ENCODE data around the gene DNASE1L3. TPM values are rescaled to one million over a fixed set of nuclear protein-coding genes. Genes with fewer than 3 reads are reported as not detected.
A peak's percentile ranks its signal among the peaks of the same experiment; 100 is the strongest.

The DNASE1L3 gene
- total RNA-seq, 1 donor from 2014 or later: 0.96 TPM

DNA sequence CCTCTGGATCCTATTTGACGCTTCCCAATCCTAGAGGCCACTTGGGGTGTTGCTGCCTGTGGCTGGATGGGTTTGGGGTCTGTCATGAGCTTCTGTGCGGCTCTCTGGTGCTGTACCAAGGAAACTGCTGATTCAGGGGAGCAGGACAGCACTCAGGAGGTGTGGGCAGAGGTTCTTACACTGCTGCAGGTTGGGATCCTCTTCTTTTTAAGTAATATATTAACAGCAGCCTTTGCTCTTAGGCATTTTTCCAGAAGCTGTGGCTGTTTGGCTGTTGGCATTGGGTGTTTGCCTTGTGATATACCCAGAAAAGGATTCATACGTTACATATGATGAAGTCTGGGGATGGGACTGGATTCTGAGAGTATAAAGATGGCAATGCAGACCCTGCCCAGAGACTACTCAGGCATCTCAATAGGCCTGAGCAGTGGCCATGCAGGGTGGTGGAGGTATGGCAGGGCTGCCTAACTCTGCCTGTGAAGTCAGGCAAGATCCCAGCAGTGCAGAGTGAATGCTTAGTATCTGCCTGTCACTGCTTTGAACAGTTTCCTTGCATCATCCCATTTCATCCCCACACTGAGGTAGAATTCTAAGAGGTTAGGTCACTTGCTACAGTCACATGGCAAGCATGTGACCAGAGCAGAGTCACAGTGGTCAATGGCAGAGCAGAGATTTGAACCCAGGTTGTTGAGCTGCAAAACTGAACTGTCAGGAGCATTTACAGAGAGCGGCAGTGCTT, 30.7 kb upstream of the DNASE1L3 start:
- TF ChIP-seq, protein P1, sequence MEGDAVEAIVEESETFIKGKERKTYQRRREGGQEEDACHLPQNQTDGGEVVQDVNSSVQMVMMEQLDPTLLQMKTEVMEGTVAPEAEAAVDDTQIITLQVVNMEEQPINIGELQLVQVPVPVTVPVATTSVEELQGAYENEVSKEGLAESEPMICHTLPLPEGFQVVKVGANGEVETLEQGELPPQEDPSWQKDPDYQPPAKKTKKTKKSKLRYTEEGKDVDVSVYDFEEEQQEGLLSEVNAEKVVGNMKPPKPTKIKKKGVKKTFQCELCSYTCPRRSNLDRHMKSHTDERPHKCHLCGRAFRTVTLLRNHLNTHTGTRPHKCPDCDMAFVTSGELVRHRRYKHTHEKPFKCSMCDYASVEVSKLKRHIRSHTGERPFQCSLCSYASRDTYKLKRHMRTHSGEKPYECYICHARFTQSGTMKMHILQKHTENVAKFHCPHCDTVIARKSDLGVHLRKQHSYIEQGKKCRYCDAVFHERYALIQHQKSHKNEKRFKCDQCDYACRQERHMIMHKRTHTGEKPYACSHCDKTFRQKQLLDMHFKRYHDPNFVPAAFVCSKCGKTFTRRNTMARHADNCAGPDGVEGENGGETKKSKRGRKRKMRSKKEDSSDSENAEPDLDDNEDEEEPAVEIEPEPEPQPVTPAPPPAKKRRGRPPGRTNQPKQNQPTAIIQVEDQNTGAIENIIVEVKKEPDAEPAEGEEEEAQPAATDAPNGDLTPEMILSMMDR (IDR thresholded peaks at IDR 0.05; ENCODE audit: partially characterized antibody, unreplicated experiment): no peak
- H3K4me1 Mint-ChIP-seq (ENCODE audit: low read depth, unreplicated experiment): peaks cover 20% of the 10 kb centered on the region
- H3K27ac Mint-ChIP-seq (ENCODE audit: unreplicated experiment): no peak overlapping the region
- peaks cover 4% of the 10 kb centered on the region for H3K27me3 Mint-ChIP-seq (ENCODE audit: unreplicated experiment)
- no peaks in the 10 kb centered on the region for H3K36me3 Mint-ChIP-seq (ENCODE audit: unreplicated experiment)
- H3K9me3 Mint-ChIP-seq (ENCODE audit: unreplicated experiment): peaks cover 3% of the 10 kb centered on the region
- no peak for DNase-seq
- peak overlapping the region; percentile 53 for H3K4me3 Mint-ChIP-seq (ENCODE audit: unreplicated experiment)

GRCh38 chr3:58238830-58239229, 28.1 kb upstream of the DNASE1L3 start:
- DNase-seq: no peak
- Mint-ChIP-seq H3K4me1 (ENCODE audit: low read depth, unreplicated experiment) (peaks cover 31% of the 10 kb centered on the region), H3K4me3 (ENCODE audit: unreplicated experiment) (peak overlapping the region; percentile 97), H3K9me3 (ENCODE audit: unreplicated experiment) (peaks cover 7% of the 10 kb centered on the region), H3K27ac (ENCODE audit: unreplicated experiment) (no peak overlapping the region), H3K36me3 (ENCODE audit: unreplicated experiment) (no peaks in the 10 kb centered on the region), H3K27me3 (ENCODE audit: unreplicated experiment) (peaks cover 6% of the 10 kb centered on the region)
- TF ChIP-seq, protein P1 (IDR thresholded peaks at IDR 0.05; ENCODE audit: partially characterized antibody, unreplicated experiment): no peak

DNA sequence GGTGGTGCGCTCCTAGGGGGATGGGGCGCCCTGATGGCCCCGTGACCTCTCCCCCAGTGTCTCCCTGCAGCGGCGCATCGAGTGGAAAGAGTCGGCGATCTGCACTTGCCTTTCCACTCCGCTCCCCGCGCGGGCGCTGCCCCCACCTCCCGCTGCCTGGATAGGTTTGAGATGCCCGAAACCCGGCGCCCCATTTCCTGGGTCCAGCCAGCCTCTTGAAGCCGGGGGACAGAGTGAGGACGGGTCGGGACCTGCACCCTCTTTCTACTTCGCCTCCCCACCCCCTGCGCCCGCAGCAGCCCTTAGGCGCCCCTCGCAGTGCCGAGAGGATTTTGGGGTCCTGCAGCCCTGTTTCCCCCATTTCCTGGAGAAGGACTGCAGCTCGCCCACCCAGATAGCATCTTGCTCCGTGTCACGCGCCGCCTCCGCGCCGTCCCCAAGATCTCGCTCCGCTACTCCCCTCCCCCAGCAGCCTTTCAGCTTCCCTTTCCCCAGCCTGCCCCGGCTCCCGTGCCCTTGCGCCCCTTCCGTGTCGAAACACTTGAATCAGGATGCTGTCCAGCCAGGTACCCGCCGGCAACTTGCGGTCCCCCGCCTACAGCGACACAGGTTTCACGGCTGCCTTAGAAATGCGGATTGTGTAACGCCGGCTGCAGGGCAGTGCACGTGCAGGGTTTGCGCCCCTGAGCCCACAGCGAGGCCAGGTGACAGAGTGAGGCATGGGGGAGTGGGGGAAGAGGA, 27.3 kb upstream of the DNASE1L3 start:
- no peaks in the 10 kb centered on the region for H3K36me3 Mint-ChIP-seq (ENCODE audit: unreplicated experiment)
- TF ChIP-seq, protein P1 (IDR thresholded peaks at IDR 0.05; ENCODE audit: partially characterized antibody, unreplicated experiment): no peak
- peaks cover 9% of the 10 kb centered on the region for H3K9me3 Mint-ChIP-seq (ENCODE audit: unreplicated experiment)
- H3K27me3 Mint-ChIP-seq (ENCODE audit: unreplicated experiment): peaks cover 9% of the 10 kb centered on the region
- H3K4me3 Mint-ChIP-seq (ENCODE audit: unreplicated experiment): peak overlapping the region; percentile 97
- H3K4me1 Mint-ChIP-seq (ENCODE audit: low read depth, unreplicated experiment): peaks cover 37% of the 10 kb centered on the region
- H3K27ac Mint-ChIP-seq (ENCODE audit: unreplicated experiment): peak overlapping the region; percentile 71
- peak; percentile 49 for DNase-seq

GRCh38 chr3:58237238-58237940, 26.6 kb upstream of the DNASE1L3 start, which contains the start of gene ABHD6:
Gene ABHD6, plus strand, starts transcription at chr3:58237792. Its CDS starts 18,795 bp downstream, at chr3:58256587.
- TF ChIP-seq, protein P1 (IDR thresholded peaks at IDR 0.05; ENCODE audit: partially characterized antibody, unreplicated experiment): no peak
- Mint-ChIP-seq H3K4me3 (ENCODE audit: unreplicated experiment) (peak within 1 kb of the TSS; percentile 97), H3K4me1 (ENCODE audit: low read depth, unreplicated experiment) (peaks cover 44% of the 10 kb centered on the region), H3K27me3 (ENCODE audit: unreplicated experiment) (peaks cover 10% of the 10 kb centered on the region), H3K36me3 (ENCODE audit: unreplicated experiment) (no peaks in the 10 kb centered on the region), H3K27ac (ENCODE audit: unreplicated experiment) (peak within 1 kb of the TSS; percentile 84), H3K9me3 (ENCODE audit: unreplicated experiment) (peaks cover 11% of the 10 kb centered on the region)
- DNase-seq: peak; percentile 87
